ENCODE measurements around the gene CCSER1.
"Not testable (repeated sequence)": the region's sequence is repeated elsewhere in the genome, so short reads cannot be mapped to it uniquely, and the experiment has no call there.

Gene CCSER1

DNA sequence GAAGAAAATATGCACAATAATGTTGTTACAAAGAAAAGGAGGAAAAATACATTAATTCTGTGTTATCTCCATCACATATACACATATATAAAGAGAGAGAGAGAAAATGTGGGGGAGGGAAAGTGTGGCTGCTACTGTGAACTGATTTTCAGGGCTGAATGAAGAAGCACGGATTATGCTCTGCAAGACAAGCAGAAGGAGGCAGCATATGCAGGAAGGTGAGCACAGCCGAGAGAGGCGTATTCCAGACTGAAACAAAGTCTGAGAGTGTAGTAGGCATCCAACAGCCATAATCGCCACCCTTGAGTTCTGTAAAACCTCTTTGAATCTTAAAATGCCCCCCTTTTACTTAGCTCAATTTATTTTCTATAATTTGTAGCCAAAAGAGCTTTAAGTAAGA lies 1094.8 kb downstream of the CCSER1 start:
- no peak for DNase-seq

- DNase-seq = no peak
These were observed 1099.7 kb downstream of the CCSER1 start for GRCh38 chr4:91226867-91227266.

DNA sequence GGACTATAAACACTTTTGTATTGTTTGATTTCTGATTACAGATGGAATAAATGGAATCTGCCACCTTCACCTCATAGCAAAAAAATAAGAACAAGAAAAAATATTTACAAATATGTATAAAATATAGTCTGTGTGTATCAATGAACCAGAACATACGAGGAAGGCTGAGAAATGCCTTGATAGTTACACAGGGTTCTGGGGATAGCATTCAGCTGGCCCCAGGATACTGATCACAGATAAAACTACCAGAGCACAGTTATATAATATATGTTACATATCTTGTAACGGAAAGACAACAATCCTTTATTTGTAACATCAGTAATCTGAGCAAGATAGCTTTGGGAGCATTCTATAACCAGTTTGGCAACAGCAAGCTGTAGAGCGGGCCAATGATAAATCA lies 1101.5 kb downstream of the CCSER1 start:
- DNase-seq = no peak

DNA sequence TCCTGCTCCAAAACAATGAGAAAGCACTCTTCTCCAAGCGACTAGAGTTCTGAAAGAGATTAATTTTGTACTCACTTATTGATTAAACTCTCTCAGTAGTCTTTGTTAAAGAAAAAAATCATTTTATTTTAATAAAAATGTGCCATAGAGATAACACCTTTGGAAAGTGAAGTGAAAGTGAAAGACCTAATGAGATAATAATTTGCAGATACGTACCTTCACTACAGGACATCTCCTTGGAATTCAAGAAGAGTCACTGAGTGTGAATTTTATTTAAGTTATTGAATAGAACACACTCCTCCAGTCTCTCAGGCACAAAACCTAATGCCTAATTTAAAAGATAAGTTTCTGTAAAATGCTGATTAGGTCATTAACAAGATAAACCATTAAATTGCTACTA lies 1106.0 kb downstream of the CCSER1 start:
- DNase-seq = no peak

- DNase-seq = no peak
These were observed 1115.9 kb downstream of the CCSER1 start for GRCh38 chr4:91243132-91243531.

- DNase-seq = no peak
These were observed 1128.8 kb downstream of the CCSER1 start for GRCh38 chr4:91256043-91256442.

DNA sequence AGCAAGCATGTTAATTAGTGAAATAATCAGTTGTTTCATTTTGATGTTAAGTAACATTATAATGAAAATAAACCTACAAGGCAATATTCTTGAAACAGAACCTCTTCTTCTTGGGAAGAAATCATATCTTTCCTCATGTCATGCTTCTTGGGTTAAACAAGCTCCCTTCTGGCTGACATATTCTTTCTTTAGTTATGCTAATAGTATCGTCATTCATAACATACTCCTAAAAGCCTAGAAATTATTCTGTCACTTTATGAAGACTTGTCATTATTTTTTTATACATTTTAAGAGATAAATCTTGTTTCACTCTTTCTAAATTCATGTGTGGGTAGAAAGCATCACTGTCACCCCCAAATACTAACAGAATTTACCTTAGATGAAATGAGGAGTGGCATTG lies 1129.6 kb downstream of the CCSER1 start:
- DNase-seq = no peak

DNA sequence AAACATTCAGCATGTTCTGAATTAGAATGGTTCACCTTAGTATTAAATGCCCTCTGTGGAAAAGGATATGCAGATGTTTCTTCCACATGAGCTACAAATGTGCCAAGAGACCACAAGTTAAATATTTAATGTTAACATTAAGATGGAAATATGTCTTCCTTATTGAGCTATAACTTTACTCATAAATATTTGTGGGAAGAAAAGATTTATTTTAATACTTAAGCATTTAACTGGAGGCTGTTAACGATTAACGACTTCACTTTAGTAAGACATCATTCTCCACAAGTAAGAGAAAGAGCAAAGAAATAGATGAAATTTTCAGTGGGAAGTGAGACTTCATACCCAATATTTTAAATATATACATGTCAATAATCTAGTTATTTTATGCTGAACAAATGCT lies 1130.5 kb downstream of the CCSER1 start:
- DNase-seq = no peak

- no peak for DNase-seq
These were observed 1131.1 kb downstream of the CCSER1 start for GRCh38 chr4:91258326-91258725.

DNA sequence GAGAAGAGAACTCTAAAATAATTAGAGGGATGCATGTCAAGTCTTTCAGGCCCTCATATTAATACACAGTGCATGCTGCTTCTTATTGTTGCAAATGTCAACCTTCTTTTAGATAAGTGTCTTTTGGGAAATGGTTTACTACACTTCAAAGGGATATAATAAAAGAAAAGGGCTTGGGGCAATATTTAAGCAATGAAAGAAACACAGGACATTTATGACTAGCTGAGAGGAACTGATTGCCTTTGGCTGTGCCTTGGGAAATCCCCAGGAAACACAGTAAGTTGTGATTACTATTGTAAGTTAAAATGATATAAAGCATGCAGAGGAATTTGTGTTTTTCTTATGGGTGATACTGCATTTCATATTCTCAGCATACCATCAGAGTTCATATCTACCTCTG lies 1140.3 kb downstream of the CCSER1 start:
- DNase-seq = no peak

- DNase-seq = not testable (repeated sequence)
These were observed 1141.3 kb downstream of the CCSER1 start for GRCh38 chr4:91268481-91268880.

- no peak for DNase-seq
These were observed 1141.7 kb downstream of the CCSER1 start for GRCh38 chr4:91268913-91269312.

DNA sequence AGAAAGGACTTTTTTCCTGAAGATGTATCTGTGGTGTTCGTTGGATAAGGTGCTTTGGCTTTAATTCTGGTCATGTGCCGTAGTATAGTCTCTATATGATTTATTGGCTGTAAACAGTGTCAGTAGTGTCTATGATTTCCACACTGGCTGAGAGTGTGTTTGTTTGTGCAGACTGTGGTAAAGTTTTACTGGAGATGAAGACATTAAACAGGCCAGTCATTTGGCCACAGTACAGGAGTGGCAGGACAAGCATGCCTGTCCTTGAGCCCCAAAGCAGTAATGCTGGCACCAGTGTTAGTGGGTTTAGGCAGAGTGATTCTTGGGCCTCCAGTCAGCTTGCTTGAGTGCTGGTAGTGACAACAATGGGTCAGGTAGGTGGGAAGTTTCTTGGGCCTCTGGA lies 1152.7 kb downstream of the CCSER1 start:
- DNase-seq = no peak

DNA sequence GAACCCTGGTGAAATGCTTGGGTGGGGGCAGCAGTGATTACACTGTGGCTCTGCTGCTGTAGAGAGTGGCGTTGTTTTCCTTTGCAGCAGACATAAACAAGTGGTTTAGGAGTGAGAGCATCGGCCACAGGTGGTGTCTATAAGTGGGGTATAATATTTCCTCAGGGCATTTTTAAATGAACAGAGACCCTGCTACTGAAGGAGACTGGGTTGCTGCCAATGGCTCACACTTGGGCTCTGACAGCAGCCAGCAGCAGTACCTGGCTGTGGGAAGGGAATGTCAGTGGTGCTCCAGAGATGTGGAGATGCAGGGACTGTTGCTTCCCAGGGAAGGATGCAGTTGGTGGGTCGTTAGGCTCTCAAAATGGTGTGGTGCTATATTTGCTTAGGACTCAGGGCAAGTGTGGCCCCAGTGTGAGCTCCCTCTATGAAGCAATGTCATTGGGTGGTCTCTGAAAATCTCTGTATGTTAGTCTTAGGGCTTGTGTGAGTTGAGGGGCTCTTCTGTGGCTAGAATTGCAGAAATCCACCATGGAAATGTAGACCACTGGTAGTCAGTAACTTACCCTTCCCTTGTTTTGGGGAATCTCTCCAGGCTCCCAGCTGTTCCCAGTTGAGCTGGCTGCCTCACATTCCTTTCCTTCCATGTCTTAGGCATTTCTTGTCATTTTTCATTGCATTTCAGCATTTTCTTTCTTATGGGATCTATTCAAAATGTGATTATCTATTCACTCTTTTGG lies 1153.5 kb downstream of the CCSER1 start:
- no peak for DNase-seq

DNA sequence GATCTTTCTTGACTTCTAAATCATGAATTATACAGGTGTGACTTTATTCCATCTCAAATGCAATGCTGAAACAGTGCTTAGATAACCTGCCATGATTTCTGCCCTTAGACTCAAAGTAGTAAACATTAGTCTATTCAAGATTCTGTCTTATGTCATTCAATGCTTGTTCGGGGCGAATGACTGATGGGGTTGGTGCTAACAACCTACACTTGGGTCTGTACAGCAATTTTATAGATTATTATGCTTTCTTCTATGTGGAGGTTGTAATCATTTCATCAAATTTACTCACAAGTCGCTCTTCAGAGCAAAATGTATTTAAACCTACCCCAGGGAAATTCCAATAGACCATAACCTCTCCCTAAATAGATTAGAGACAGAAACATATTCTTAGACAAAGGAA lies 1155.0 kb downstream of the CCSER1 start:
- no peak for DNase-seq

- no peak for DNase-seq
These were observed 1156.6 kb downstream of the CCSER1 start for GRCh38 chr4:91283726-91284230.

- no peak for DNase-seq
These were observed 1157.3 kb downstream of the CCSER1 start for GRCh38 chr4:91284480-91284879.

- no peak for DNase-seq
These were observed 1158.3 kb downstream of the CCSER1 start for GRCh38 chr4:91285487-91285886.

DNA sequence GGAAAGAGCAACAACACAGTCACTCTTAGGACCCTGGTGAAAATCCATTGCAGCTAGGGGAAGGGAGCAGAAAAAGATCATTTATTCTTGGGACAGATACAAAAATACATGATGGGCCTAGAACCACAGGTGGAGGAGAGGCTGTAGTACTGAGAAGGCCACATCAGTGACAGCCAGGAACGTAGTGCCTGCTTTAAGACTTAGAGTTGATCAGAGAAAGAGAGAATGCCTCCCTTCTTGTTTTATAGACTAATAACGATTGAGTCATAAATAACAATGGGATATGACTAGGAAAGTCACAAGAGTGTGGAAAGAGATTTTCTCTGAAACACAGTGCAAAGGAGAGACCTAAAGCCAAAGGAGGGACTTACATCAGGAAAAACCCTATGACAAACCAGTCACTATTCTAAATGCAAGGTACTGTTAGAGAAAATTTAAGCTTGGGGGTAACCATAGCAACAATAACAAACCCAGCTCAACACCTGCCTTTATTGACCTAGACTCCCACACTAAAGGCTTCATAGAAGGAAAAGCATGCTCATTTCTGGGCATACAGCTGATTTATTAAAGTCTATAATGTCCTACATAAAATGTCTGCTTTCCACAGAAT lies 1161.6 kb downstream of the CCSER1 start:
- no peak for DNase-seq

GRCh38 chr4:91298156-91298700 lies 1171.0 kb downstream of the CCSER1 start:
- DNase-seq = no peak

DNA sequence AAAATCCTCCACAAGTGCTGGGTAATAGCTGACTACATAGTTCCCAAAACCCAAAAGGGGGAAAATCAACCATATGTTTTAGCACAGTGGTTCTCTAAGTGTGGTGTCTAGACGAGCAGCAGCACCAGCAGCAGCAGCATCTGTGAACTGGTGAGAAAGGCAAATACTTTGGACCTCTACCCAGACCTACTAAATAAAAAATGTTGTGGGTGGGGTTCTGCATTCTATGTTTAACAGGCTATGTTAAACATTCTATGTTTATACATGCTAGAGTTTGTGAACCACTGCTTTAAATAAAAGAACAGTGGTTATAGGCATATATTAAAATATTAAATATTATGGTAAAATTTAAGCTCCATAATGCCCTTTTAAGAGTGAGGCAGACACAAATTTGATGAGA lies 1171.6 kb downstream of the CCSER1 start:
- DNase-seq = no peak

- DNase-seq = no peak
These were observed 1174.9 kb downstream of the CCSER1 start for GRCh38 chr4:91302120-91302519.

- DNase-seq = no peak
These were observed 1177.1 kb downstream of the CCSER1 start for GRCh38 chr4:91304292-91304691.

GRCh38 chr4:91317434-91317833 lies 1190.2 kb downstream of the CCSER1 start:
- no peak for DNase-seq
